GM18499 (cell line): Measurements from ENCODE around the gene TMEM178B.

ENCODE experiments used
- ATAC-seq: cut with Tn5 transposase; IDR thresholded peaks from one replicate; pipeline ENCODE4 v1.9.1; 2021; ENCODE audit warnings: moderate number of reproducible peaks; ENCODE audit not compliant: insufficient read depth, unreplicated experiment

The TMEM178B gene

GRCh38 chr7:141340991-141341390 lies 267.1 kb downstream of the TMEM178B start:
- ATAC-seq: no peak

- ATAC-seq: no peak
These were observed 269.0 kb downstream of the TMEM178B start for GRCh38 chr7:141342621-141343408.

GRCh38 chr7:141344153-141344935 lies 270.5 kb downstream of the TMEM178B start:
- no peak for ATAC-seq

GRCh38 chr7:141348728-141349127 lies 274.9 kb downstream of the TMEM178B start:
- ATAC-seq: no peak

- no peak for ATAC-seq
These were observed 275.5 kb downstream of the TMEM178B start for GRCh38 chr7:141349338-141349737.

- no peak for ATAC-seq
These were observed 275.9 kb downstream of the TMEM178B start for GRCh38 chr7:141349804-141350203.

GRCh38 chr7:141351175-141351574 lies 277.3 kb downstream of the TMEM178B start:
- no peak for ATAC-seq

- ATAC-seq: no peak
These were observed 279.1 kb downstream of the TMEM178B start for GRCh38 chr7:141352955-141353354.

- no peak for ATAC-seq
These were observed 280.4 kb downstream of the TMEM178B start for GRCh38 chr7:141354251-141354650.

GRCh38 chr7:141355032-141355431 lies 281.2 kb downstream of the TMEM178B start:
- no peak for ATAC-seq

- ATAC-seq: no peak
These were observed 282.3 kb downstream of the TMEM178B start for GRCh38 chr7:141356161-141356560.

GRCh38 chr7:141358386-141358785 lies 284.5 kb downstream of the TMEM178B start:
- ATAC-seq: no peak

GRCh38 chr7:141359262-141359661 lies 285.4 kb downstream of the TMEM178B start:
- no peak for ATAC-seq

- no peak for ATAC-seq
These were observed 286.0 kb downstream of the TMEM178B start for GRCh38 chr7:141359740-141360415.

- ATAC-seq: no peak
These were observed 286.5 kb downstream of the TMEM178B start for GRCh38 chr7:141360416-141360760.

GRCh38 chr7:141360803-141361202 lies 286.9 kb downstream of the TMEM178B start:
- ATAC-seq: no peak

GRCh38 chr7:141361479-141361878 lies 287.6 kb downstream of the TMEM178B start:
- ATAC-seq: no peak

GRCh38 chr7:141361960-141362359 lies 288.1 kb downstream of the TMEM178B start:
- no peak for ATAC-seq

- no peak for ATAC-seq
These were observed 288.9 kb downstream of the TMEM178B start for GRCh38 chr7:141362580-141363435.

- ATAC-seq: no peak
These were observed 289.9 kb downstream of the TMEM178B start for GRCh38 chr7:141363748-141364147.
